PC-9 (cell line): ENCODE data around the gene PITPNC1.

Experiments
- CTCF ChIP-seq: fragments of 200-600 bp; sonication (generic); conservative IDR thresholded peaks from 2 replicates; pipeline ENCODE4 v1.6.1; 2017; ENCODE audit warnings: mixed run types, antibody characterized with exemption, mild to moderate bottlenecking, moderate library complexity
- EZH2 ChIP-seq: fragments of 200-600 bp; sonication (generic); IDR thresholded peaks from 2 replicates; pipeline ENCODE4 v1.8.0; 2017; ENCODE audit warnings: antibody characterized with exemption, low read depth

- no peak for TF ChIP-seq CTCF
- TF ChIP-seq EZH2: no peak
These were observed 261.0 kb downstream of the PITPNC1 start for GRCh38 chr17:67637901-67638641.
